AG10803 (cell line): ENCODE data around the gene SH3RF1.

ENCODE experiments used
- DNase-seq: peaks from one replicate; pipeline ENCODE4 v3.0.0; 2010; ENCODE audit warnings: low read depth
- H3K4me3 ChIP-seq: 2 replicates; pipeline ENCODE4 v1.5.1; 2011; ENCODE audit warnings: mild to moderate bottlenecking, low read length, control low read depth
- TF ChIP-seq, protein P1 (sequence below): conservative IDR thresholded peaks from 2 replicates; pipeline ENCODE4 v1.5.1; 2011; ENCODE audit warnings: mild to moderate bottlenecking, low read length, control low read depth, inconsistent platforms

Gene SH3RF1

GRCh38 chr4:169136796-169137557, 133.8 kb downstream of the SH3RF1 start:
- DNase-seq: no peak
- TF ChIP-seq, protein P1, sequence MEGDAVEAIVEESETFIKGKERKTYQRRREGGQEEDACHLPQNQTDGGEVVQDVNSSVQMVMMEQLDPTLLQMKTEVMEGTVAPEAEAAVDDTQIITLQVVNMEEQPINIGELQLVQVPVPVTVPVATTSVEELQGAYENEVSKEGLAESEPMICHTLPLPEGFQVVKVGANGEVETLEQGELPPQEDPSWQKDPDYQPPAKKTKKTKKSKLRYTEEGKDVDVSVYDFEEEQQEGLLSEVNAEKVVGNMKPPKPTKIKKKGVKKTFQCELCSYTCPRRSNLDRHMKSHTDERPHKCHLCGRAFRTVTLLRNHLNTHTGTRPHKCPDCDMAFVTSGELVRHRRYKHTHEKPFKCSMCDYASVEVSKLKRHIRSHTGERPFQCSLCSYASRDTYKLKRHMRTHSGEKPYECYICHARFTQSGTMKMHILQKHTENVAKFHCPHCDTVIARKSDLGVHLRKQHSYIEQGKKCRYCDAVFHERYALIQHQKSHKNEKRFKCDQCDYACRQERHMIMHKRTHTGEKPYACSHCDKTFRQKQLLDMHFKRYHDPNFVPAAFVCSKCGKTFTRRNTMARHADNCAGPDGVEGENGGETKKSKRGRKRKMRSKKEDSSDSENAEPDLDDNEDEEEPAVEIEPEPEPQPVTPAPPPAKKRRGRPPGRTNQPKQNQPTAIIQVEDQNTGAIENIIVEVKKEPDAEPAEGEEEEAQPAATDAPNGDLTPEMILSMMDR: no peak
- H3K4me3 ChIP-seq: no peak overlapping the region

GRCh38 chr4:169136330-169136729, 134.4 kb downstream of the SH3RF1 start:
- TF ChIP-seq, protein P1: no peak
- no peak overlapping the region for H3K4me3 ChIP-seq
- no peak for DNase-seq

DNA sequence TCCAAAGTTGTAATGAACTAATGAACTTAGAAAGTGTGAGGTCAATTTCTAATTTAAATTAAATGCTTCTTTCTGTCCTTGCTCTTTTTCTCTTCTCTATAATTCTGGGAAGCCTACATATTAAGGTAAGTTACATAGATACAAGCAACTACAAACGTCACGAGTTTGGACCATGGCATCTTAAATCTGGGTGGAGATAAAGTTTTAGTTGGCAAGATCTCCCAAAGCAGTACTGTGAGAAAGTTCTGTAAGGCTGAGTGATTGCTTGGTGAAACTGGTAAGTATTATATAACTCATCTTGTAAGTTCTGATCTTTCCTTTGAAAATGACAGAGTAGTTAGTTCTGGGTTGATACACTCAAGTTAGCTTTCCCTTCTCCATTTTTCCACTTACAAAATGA, 135.0 kb downstream of the SH3RF1 start:
- H3K4me3 ChIP-seq: no peak overlapping the region
- no peak for DNase-seq
- TF ChIP-seq, protein P1: no peak

DNA sequence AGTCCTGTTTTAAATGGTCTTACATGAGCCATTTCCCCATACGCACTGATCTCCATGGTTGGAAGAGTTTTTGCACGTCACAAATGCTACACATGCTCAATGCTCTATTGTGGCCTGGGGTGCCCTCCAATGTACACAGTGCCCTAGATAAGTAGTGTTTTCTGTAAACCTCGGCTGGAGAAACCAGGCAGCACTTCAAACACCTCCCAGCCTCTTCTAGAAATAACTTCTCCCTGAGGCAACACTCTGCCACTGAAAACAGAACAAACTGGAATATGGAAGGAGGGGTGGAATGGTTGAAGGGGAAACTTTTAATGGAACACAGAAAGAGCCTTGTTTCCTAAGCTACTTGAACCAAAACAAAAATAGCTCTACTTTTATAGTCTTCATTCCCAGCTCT, 136.8 kb downstream of the SH3RF1 start:
- no peak overlapping the region for H3K4me3 ChIP-seq
- TF ChIP-seq, protein P1: no peak
- no peak for DNase-seq

DNA sequence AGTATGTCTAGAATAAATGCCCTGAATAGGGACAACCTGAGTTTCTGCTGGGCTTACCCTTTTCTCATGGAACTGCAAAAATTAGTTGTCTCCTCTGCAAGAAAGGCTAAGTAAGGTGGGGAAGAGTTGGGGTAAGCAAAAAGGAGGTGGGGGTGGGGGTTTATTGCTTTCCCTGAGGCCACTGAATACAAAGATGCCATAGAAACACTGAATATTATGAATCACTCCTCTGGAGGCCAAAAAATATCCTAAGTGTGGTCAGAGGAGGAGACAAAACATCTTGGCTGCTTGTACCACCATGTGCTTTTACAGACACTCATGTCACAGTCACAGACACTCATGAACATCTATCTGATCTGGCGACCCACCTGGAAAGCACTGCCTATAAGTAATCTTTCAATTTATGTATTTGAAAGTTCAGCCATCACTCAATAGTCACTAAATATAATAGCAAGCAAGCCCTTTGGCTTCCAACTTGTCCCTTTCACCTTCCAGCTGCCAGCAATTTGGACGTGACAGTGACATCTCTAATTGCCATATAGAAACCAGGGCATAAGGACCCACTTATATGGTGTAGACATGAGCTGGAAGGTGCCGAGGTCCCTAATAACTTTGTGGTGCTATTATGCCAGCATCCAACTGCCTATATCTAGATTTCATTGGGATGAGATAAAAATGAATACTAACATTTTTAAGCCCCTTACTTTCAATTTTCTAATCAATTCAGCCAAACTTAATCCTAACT, 138.0 kb downstream of the SH3RF1 start:
- no peak overlapping the region for H3K4me3 ChIP-seq
- TF ChIP-seq, protein P1: no peak
- DNase-seq: peak; percentile 43

- DNase-seq: no peak
- TF ChIP-seq, protein P1: no peak
Observed at GRCh38 chr4:169131556-169132208, 139.1 kb downstream of the SH3RF1 start.

More at GRCh38 chr4:169131556-169132208, 139.1 kb downstream of the SH3RF1 start:
- H3K4me3 ChIP-seq: no peak overlapping the region
